ENCODE results near the gene CMTM3. TPM values are rescaled to one million over a fixed set of nuclear protein-coding genes. Genes with fewer than 3 reads are reported as not detected.
"Not testable (repeated sequence)": the region's sequence is repeated elsewhere in the genome, so short reads cannot be mapped to it uniquely, and the experiment has no call there.

The CMTM3 gene
- total RNA-seq, 1 donor from 2014 or later: 244 TPM

GRCh38 chr16:66610111-66610820 lies 5.8 kb downstream of the CMTM3 start:
- DNase-seq (ENCODE audit: low read depth): no peak
- TF ChIP-seq CTCF (IDR thresholded peaks at IDR 0.05; ENCODE audit: insufficient read depth, low read length, poor library complexity, severe bottlenecking): no peak
- no peaks in the 10 kb centered on the region for H3K27me3 ChIP-seq (ENCODE audit: control insufficient read depth, insufficient read depth, low read length)
- no peak overlapping the region for H3K4me3 ChIP-seq (ENCODE audit: low read depth, low read length)
- peaks cover 10% of the 10 kb centered on the region for H3K36me3 ChIP-seq (ENCODE audit: control insufficient read depth, insufficient read depth, low read length)

- H3K27me3 ChIP-seq (ENCODE audit: control insufficient read depth, insufficient read depth, low read length); DNase-seq (ENCODE audit: low read depth); H3K4me3 ChIP-seq (ENCODE audit: low read depth, low read length): not testable (repeated sequence)
- peaks cover 10% of the 10 kb centered on the region for H3K36me3 ChIP-seq (ENCODE audit: control insufficient read depth, insufficient read depth, low read length)
These were observed 7.4 kb downstream of the CMTM3 start for GRCh38 chr16:66611911-66612310.

GRCh38 chr16:66612422-66612821 lies 7.9 kb downstream of the CMTM3 start:
- H3K36me3 ChIP-seq (ENCODE audit: control insufficient read depth, insufficient read depth, low read length): peaks cover 10% of the 10 kb centered on the region
- no peak for TF ChIP-seq CTCF (IDR thresholded peaks at IDR 0.05; ENCODE audit: insufficient read depth, low read length, poor library complexity, severe bottlenecking)
- DNase-seq (ENCODE audit: low read depth): no peak
- no peaks in the 10 kb centered on the region for H3K27me3 ChIP-seq (ENCODE audit: control insufficient read depth, insufficient read depth, low read length)
- H3K4me3 ChIP-seq (ENCODE audit: low read depth, low read length): no peak overlapping the region

- Histone ChIP-seq H3K36me3 (ENCODE audit: control insufficient read depth, insufficient read depth, low read length) (peaks cover 5% of the 10 kb centered on the region), H3K4me3 (ENCODE audit: low read depth, low read length) (no peak overlapping the region), H3K27me3 (ENCODE audit: control insufficient read depth, insufficient read depth, low read length) (no peaks in the 10 kb centered on the region)
- DNase-seq (ENCODE audit: low read depth): no peak
- TF ChIP-seq CTCF (IDR thresholded peaks at IDR 0.05; ENCODE audit: insufficient read depth, low read length, poor library complexity, severe bottlenecking): no peak
These were observed 9.8 kb downstream of the CMTM3 start for GRCh38 chr16:66614161-66614802.

- Histone ChIP-seq H3K27me3 (ENCODE audit: control insufficient read depth, insufficient read depth, low read length) (no peaks in the 10 kb centered on the region), H3K36me3 (ENCODE audit: control insufficient read depth, insufficient read depth, low read length) (no peaks in the 10 kb centered on the region), H3K4me3 (ENCODE audit: low read depth, low read length) (no peak overlapping the region)
- no peak for DNase-seq (ENCODE audit: low read depth)
- no peak for TF ChIP-seq CTCF (IDR thresholded peaks at IDR 0.05; ENCODE audit: insufficient read depth, low read length, poor library complexity, severe bottlenecking)
These were observed 11.7 kb downstream of the CMTM3 start for GRCh38 chr16:66616169-66616568.

- no peak for DNase-seq (ENCODE audit: low read depth)
- H3K4me3 ChIP-seq (ENCODE audit: low read depth, low read length): no peak overlapping the region
- H3K27me3 ChIP-seq (ENCODE audit: control insufficient read depth, insufficient read depth, low read length): no peaks in the 10 kb centered on the region
- TF ChIP-seq CTCF (IDR thresholded peaks at IDR 0.05; ENCODE audit: insufficient read depth, low read length, poor library complexity, severe bottlenecking): no peak
- no peaks in the 10 kb centered on the region for H3K36me3 ChIP-seq (ENCODE audit: control insufficient read depth, insufficient read depth, low read length)
These were observed 12.1 kb downstream of the CMTM3 start for GRCh38 chr16:66616592-66616991.
